GM21576 (cell line): ENCODE results near the gene HS3ST6.
"Not testable (repeated sequence)": the region's sequence is repeated elsewhere in the genome, so short reads cannot be mapped to it uniquely, and the experiment has no call there.

Experiments
- ATAC-seq: cut with Tn5 transposase; IDR thresholded peaks from one replicate; pipeline ENCODE4 v1.9.1; 2021; ENCODE audit warnings: mild to moderate bottlenecking, moderate library complexity; ENCODE audit not compliant: unreplicated experiment

Gene HS3ST6

GRCh38 chr16:1884155-1884760, 34.0 kb downstream of the HS3ST6 start:
- no peak for ATAC-seq

- not testable (repeated sequence) for ATAC-seq
Measured at GRCh38 chr16:1881172-1881571, 37.0 kb downstream of the HS3ST6 start.

- ATAC-seq, result no peak
Measured at GRCh38 chr16:1879477-1879876, 38.7 kb downstream of the HS3ST6 start.

- ATAC-seq, result no peak
Measured at GRCh38 chr16:1878256-1878655, 40.0 kb downstream of the HS3ST6 start.

GRCh38 chr16:1877804-1878203, 40.4 kb downstream of the HS3ST6 start:
- no peak for ATAC-seq

- no peak for ATAC-seq
Measured at GRCh38 chr16:1877089-1877488, 41.1 kb downstream of the HS3ST6 start.

- no peak for ATAC-seq
Measured at GRCh38 chr16:1876468-1876867, 41.7 kb downstream of the HS3ST6 start.

GRCh38 chr16:1876066-1876465, 42.1 kb downstream of the HS3ST6 start:
- ATAC-seq, result not testable (repeated sequence)

GRCh38 chr16:1874854-1875253, 43.4 kb downstream of the HS3ST6 start:
- ATAC-seq, result no peak

- ATAC-seq, result no peak
Measured at GRCh38 chr16:1871974-1872635, 46.1 kb downstream of the HS3ST6 start, which contains the start of gene MEIOB. Gene MEIOB (minus strand): TSS chr16:1872164. CDS start chr16:1868175, 3,989 bp downstream.

- no peak for ATAC-seq
Measured at GRCh38 chr16:1870365-1871082, 47.7 kb downstream of the HS3ST6 start.

GRCh38 chr16:1865902-1866690, 52.1 kb downstream of the HS3ST6 start:
- ATAC-seq, result no peak

GRCh38 chr16:1863681-1864460, 54.3 kb downstream of the HS3ST6 start:
- ATAC-seq, result no peak

- ATAC-seq, result no peak
Measured at GRCh38 chr16:1862394-1862793, 55.8 kb downstream of the HS3ST6 start.

GRCh38 chr16:1861730-1862129, 56.5 kb downstream of the HS3ST6 start:
- no peak for ATAC-seq
